GM23338 (cell line): ENCODE measurements around the gene ZNF546. TPM values are rescaled to one million over a fixed set of nuclear protein-coding genes. Genes with fewer than 3 reads are reported as not detected.

Experiments
- ATAC-seq: fragments of 200-7000 bp; cut with Tn5 transposase; 3 replicates; pipeline ENCODE4 v1.9.1; 2020
- DNase-seq: peaks from one replicate; pipeline ENCODE4 v3.0.0-alpha.2; 2015; ENCODE audit warnings: low spot score
- H2AFZ ChIP-seq: fragments of 200-600 bp; sonication (generic); 2 replicates; pipeline ENCODE4 v1.8.0; 2016; ENCODE audit warnings: antibody characterized with exemption, mild to moderate bottlenecking, moderate library complexity
- H3F3A ChIP-seq: fragments of 200-600 bp; sonication (generic); replicated peaks from 2 replicates; pipeline ENCODE4 v1.8.0; 2017; ENCODE audit warnings: antibody characterized with exemption, mixed run types, low read depth
- H3K27ac ChIP-seq: fragments of 200-600 bp; sonication (generic); 2 replicates; pipeline ENCODE4 v1.6.1; 2016; ENCODE audit warnings: low read depth
- H3K27me3 ChIP-seq: fragments of 200-600 bp; sonication (generic); 2 replicates; pipeline ENCODE4 v1.8.0; 2016; ENCODE audit warnings: mild to moderate bottlenecking, mixed run types, moderate library complexity; ENCODE audit not compliant: insufficient read depth
- H3K36me3 ChIP-seq: fragments of 200-600 bp; sonication (generic); 2 replicates; pipeline ENCODE4 v1.8.0; 2016; ENCODE audit warnings: mild to moderate bottlenecking; ENCODE audit not compliant: insufficient read depth
- H3K4me1 ChIP-seq: fragments of 200-600 bp; sonication (generic); 2 replicates; pipeline ENCODE4 v1.8.0; 2016; ENCODE audit warnings: mild to moderate bottlenecking, moderate library complexity; ENCODE audit not compliant: insufficient read depth
- H3K4me2 ChIP-seq: fragments of 200-600 bp; sonication (generic); 2 replicates; pipeline ENCODE4 v1.7.1; 2017; ENCODE audit warnings: mixed run types
- H3K4me3 ChIP-seq: fragments of 200-600 bp; sonication (generic); 2 replicates; pipeline ENCODE4 v1.6.1; 2016; ENCODE audit warnings: mixed run types
- H3K79me2 ChIP-seq: fragments of 200-600 bp; sonication (generic); replicated peaks from 2 replicates; pipeline ENCODE4 v1.8.0; 2017; ENCODE audit warnings: mild to moderate bottlenecking; ENCODE audit not compliant: insufficient read depth
- H3K9me2 ChIP-seq: fragments of 200-600 bp; sonication (generic); 2 replicates; pipeline ENCODE4 v1.8.0; 2017; ENCODE audit not compliant: insufficient read depth
- H4K20me1 ChIP-seq: fragments of 200-600 bp; sonication (generic); replicated peaks from 2 replicates; pipeline ENCODE4 v1.8.0; 2017; ENCODE audit warnings: mild to moderate bottlenecking; ENCODE audit not compliant: insufficient read depth
- H3K27ac Mint-ChIP-seq: 2 replicates; pipeline ENCODE4 v1.8.0; 2020; ENCODE audit warnings: inconsistent platforms, mild to moderate bottlenecking, moderate library complexity, mixed read lengths
- H3K27me3 Mint-ChIP-seq: 3 replicates; pipeline ENCODE4 v1.8.0; 2022; ENCODE audit warnings: low read depth, mild to moderate bottlenecking, moderate library complexity, mixed read lengths, inconsistent platforms; ENCODE audit not compliant: insufficient read depth, poor library complexity
- H3K36me3 Mint-ChIP-seq: 3 replicates; pipeline ENCODE4 v1.8.0; 2021; ENCODE audit warnings: low read depth, mild to moderate bottlenecking, inconsistent platforms, moderate library complexity, mixed read lengths
- H3K4me1 Mint-ChIP-seq: 3 replicates; pipeline ENCODE4 v1.8.0; 2020; ENCODE audit warnings: mild to moderate bottlenecking, inconsistent platforms, mixed read lengths
- H3K4me3 Mint-ChIP-seq: 3 replicates; pipeline ENCODE4 v1.8.0; 2021; ENCODE audit warnings: moderate library complexity, mild to moderate bottlenecking, inconsistent platforms, mixed read lengths
- H3K9me3 Mint-ChIP-seq: 3 replicates; pipeline ENCODE4 v1.8.0; 2020; ENCODE audit warnings: moderate library complexity, mild to moderate bottlenecking, inconsistent platforms, mixed read lengths
- CREB1 ChIP-seq: fragments of 250-450 bp; sonication (Bioruptor Pico); IDR thresholded peaks from 2 replicates; pipeline ENCODE4 v1.5.0; 2020; ENCODE audit warnings: low read depth, mild to moderate bottlenecking, moderate library complexity
- CTCF ChIP-seq, 2 experiments: fragments of 200-600 bp in 1 of 2; sonication (generic) in 1 of 2; conservative IDR thresholded peaks; 2 replicates each; pipeline versions ENCODE4 v1.5.1 to v1.6.1; 2016 to 2017; ENCODE audit warnings: antibody characterized with exemption in 2 of 2, low read depth in 2 of 2, mild to moderate bottlenecking in 2 of 2, moderate library complexity in 1 of 2
- ETS1 ChIP-seq: IDR thresholded peaks from 2 replicates; pipeline ENCODE4 v1.6.1; 2016; ENCODE audit warnings: antibody characterized with exemption
- EZH2 ChIP-seq: fragments of 200-600 bp; sonication (generic); IDR thresholded peaks from one replicate; pipeline ENCODE4 v1.8.0; 2017; ENCODE audit warnings: antibody characterized with exemption, mild to moderate bottlenecking, low read depth; ENCODE audit not compliant: unreplicated experiment
- EZH2phosphoT487 ChIP-seq: fragments of 200-600 bp; sonication (generic); IDR thresholded peaks from one replicate; pipeline ENCODE4 v1.8.1; 2018; ENCODE audit warnings: antibody characterized with exemption; ENCODE audit not compliant: unreplicated experiment
- JUNB ChIP-seq: IDR thresholded peaks from one replicate; pipeline ENCODE4 v1.6.1; 2016; ENCODE audit warnings: antibody characterized with exemption; ENCODE audit not compliant: unreplicated experiment
- POLR2AphosphoS5 ChIP-seq: IDR thresholded peaks from 2 replicates; pipeline ENCODE4 v1.6.1; 2016; ENCODE audit warnings: antibody characterized with exemption, low read depth
- REST ChIP-seq: IDR thresholded peaks from one replicate; pipeline ENCODE4 v1.6.1; 2018; ENCODE audit warnings: antibody characterized with exemption; ENCODE audit not compliant: unreplicated experiment
- STAT1 ChIP-seq: IDR thresholded peaks from one replicate; pipeline ENCODE4 v1.6.1; 2016; ENCODE audit warnings: antibody characterized with exemption; ENCODE audit not compliant: unreplicated experiment
- ZNF114 ChIP-seq: fragments of 250-450 bp; sonication (Bioruptor Pico); IDR thresholded peaks from 2 replicates; pipeline ENCODE4 v1.5.0; 2020; ENCODE audit warnings: mild to moderate bottlenecking, moderate library complexity
- polyA plus RNA-seq: library from polyadenylated mRNA; unstranded; fragments of >200 nt; fragmentation: Nextera tagmentation; extraction: Ambion mirVana; gene quantifications from 2 replicates; pipeline ENCODE4 v1.2.1, GENCODE V29; 2016
- total RNA-seq: library from RNA; depleted of rRNA; stranded (reverse); fragments of >200 nt; shearing (Covaris generic); gene quantifications from 2 replicates; pipeline ENCODE4 v1.2.3, GENCODE V29; 2014
- TF ChIP-seq, protein P1 (sequence below): fragments of 250-450 bp; sonication (Bioruptor Pico); IDR thresholded peaks from 2 replicates; pipeline ENCODE4 v1.5.0; 2020; ENCODE audit warnings: mild to moderate bottlenecking, moderate library complexity

The ZNF546 gene
- total and polyA plus RNA-seq, 2 experiments from 2014 or later, result 0.38 to 0.95 TPM

DNA sequence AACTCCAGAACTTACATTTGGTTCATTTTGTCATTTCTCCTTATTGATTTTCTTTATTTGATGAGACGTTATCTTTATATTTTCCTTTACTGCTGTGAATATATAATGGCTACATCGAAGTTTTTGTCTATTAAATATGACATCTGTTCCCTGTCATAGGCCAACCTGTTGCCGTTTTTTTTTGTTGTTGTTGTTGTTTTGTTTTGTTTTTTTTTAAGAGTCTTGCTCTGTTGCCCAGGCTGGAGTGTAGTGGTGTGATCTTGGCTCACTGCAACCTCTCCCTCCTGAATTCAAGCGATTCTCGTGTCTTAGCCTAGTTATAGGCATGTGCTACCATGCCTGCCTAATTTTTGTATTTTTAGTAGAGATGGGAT, 29.7 kb downstream of the ZNF546 start:
- H3K4me3 Mint-ChIP-seq, result no peak overlapping the region
- H3K36me3 Mint-ChIP-seq, result peaks cover 71% of the 10 kb centered on the region
- H3K4me1 Mint-ChIP-seq, result no peaks in the 10 kb centered on the region
- no peak overlapping the region for H3K4me2 ChIP-seq
- H3K27me3 Mint-ChIP-seq, result peaks cover 4% of the 10 kb centered on the region
- H4K20me1 ChIP-seq, result no peaks in the 10 kb centered on the region
- DNase-seq (no peak), ATAC-seq (no peak)
- no peak overlapping the region for H2AFZ ChIP-seq
- no peak overlapping the region for H3K27ac Mint-ChIP-seq
- no peaks in the 10 kb centered on the region for H3K79me2 ChIP-seq
- peaks cover 97% of the 10 kb centered on the region for H3K9me3 Mint-ChIP-seq
- H3K4me1 ChIP-seq, result no peaks in the 10 kb centered on the region
- TF ChIP-seq POLR2AphosphoS5 (no peak), STAT1 (no peak), JUNB (no peak), ZNF114 (CRISPR knock-in tag) (no peak), CREB1 (CRISPR knock-in tag) (no peak), EZH2phosphoT487 (no peak), CTCF (conservative IDR thresholded peaks at IDR 0.05; ENCODE audit: low read depth in 2 of 2) (no peak), EZH2 (no peak), ETS1 (no peak), REST (no peak)
- TF ChIP-seq, protein P1, sequence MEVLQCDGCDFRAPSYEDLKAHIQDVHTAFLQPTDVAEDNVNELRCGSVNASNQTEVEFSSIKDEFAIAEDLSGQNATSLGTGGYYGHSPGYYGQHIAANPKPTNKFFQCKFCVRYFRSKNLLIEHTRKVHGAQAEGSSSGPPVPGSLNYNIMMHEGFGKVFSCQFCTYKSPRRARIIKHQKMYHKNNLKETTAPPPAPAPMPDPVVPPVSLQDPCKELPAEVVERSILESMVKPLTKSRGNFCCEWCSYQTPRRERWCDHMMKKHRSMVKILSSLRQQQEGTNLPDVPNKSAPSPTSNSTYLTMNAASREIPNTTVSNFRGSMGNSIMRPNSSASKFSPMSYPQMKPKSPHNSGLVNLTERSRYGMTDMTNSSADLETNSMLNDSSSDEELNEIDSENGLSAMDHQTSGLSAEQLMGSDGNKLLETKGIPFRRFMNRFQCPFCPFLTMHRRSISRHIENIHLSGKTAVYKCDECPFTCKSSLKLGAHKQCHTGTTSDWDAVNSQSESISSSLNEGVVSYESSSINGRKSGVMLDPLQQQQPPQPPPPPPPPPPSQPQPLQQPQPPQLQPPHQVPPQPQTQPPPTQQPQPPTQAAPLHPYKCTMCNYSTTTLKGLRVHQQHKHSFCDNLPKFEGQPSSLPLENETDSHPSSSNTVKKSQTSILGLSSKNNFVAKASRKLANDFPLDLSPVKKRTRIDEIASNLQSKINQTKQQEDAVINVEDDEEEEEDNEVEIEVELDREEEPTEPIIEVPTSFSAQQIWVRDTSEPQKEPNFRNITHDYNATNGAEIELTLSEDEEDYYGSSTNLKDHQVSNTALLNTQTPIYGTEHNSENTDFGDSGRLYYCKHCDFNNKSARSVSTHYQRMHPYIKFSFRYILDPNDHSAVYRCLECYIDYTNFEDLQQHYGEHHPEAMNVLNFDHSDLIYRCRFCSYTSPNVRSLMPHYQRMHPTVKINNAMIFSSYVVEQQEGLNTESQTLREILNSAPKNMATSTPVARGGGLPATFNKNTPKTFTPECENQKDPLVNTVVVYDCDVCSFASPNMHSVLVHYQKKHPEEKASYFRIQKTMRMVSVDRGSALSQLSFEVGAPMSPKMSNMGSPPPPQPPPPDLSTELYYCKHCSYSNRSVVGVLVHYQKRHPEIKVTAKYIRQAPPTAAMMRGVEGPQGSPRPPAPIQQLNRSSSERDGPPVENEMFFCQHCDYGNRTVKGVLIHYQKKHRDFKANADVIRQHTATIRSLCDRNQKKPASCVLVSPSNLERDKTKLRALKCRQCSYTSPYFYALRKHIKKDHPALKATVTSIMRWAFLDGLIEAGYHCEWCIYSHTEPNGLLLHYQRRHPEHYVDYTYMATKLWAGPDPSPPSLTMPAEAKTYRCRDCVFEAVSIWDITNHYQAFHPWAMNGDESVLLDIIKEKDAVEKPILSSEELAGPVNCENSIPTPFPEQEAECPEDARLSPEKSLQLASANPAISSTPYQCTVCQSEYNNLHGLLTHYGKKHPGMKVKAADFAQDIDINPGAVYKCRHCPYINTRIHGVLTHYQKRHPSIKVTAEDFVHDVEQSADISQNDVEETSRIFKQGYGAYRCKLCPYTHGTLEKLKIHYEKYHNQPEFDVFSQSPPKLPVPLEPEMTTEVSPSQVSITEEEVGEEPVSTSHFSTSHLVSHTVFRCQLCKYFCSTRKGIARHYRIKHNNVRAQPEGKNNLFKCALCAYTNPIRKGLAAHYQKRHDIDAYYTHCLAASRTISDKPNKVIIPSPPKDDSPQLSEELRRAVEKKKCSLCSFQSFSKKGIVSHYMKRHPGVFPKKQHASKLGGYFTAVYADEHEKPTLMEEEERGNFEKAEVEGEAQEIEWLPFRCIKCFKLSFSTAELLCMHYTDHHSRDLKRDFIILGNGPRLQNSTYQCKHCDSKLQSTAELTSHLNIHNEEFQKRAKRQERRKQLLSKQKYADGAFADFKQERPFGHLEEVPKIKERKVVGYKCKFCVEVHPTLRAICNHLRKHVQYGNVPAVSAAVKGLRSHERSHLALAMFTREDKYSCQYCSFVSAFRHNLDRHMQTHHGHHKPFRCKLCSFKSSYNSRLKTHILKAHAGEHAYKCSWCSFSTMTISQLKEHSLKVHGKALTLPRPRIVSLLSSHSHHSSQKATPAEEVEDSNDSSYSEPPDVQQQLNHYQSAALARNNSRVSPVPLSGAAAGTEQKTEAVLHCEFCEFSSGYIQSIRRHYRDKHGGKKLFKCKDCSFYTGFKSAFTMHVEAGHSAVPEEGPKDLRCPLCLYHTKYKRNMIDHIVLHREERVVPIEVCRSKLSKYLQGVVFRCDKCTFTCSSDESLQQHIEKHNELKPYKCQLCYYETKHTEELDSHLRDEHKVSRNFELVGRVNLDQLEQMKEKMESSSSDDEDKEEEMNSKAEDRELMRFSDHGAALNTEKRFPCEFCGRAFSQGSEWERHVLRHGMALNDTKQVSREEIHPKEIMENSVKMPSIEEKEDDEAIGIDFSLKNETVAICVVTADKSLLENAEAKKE (CRISPR knock-in tag), result no peak
- H3K9me2 ChIP-seq, result no peaks in the 10 kb centered on the region
- H3K27ac ChIP-seq, result no peak overlapping the region
- no peak overlapping the region for H3K4me3 ChIP-seq
- peaks cover 5% of the 10 kb centered on the region for H3K36me3 ChIP-seq
- H3F3A ChIP-seq, result no peaks in the 10 kb centered on the region
- no peaks in the 10 kb centered on the region for H3K27me3 ChIP-seq
